Hepatocyte (in vitro differentiated cells): Measurements from ENCODE around the gene UBTD2. TPM values are rescaled to one million over a fixed set of nuclear protein-coding genes. Genes with fewer than 3 reads are reported as not detected.

Experiments used
- DNase-seq: peaks from one replicate; pipeline ENCODE4 v3.0.0-alpha.2; 2016; ENCODE audit warnings: low spot score
- H2AFZ ChIP-seq: fragments of 200-600 bp; sonication (generic); 2 replicates; pipeline ENCODE4 v1.6.0; 2016; ENCODE audit warnings: antibody characterized with exemption, mild to moderate bottlenecking
- H3K27ac ChIP-seq: fragments of 200-600 bp; sonication (generic); 2 replicates; pipeline ENCODE4 v1.5.1; 2016; ENCODE audit warnings: mild to moderate bottlenecking
- H3K27me3 ChIP-seq: fragments of 200-600 bp; sonication (generic); 2 replicates; pipeline ENCODE4 v1.6.1; 2016
- H3K36me3 ChIP-seq: fragments of 200-600 bp; sonication (generic); replicated peaks from 2 replicates; pipeline ENCODE4 v1.5.1; 2016; ENCODE audit warnings: low read depth; ENCODE audit not compliant: insufficient read depth
- H3K4me1 ChIP-seq: fragments of 200-600 bp; sonication (generic); 2 replicates; pipeline ENCODE4 v1.5.1; 2016; ENCODE audit warnings: mild to moderate bottlenecking, moderate library complexity; ENCODE audit not compliant: insufficient read depth
- H3K4me2 ChIP-seq: fragments of 200-600 bp; sonication (generic); 2 replicates; pipeline ENCODE4 v1.6.0; 2016
- H3K4me3 ChIP-seq: fragments of 200-600 bp; sonication (generic); 2 replicates; pipeline ENCODE4 v1.5.1; 2016; ENCODE audit warnings: mild to moderate bottlenecking
- H3K79me2 ChIP-seq: fragments of 200-600 bp; sonication (generic); 2 replicates; pipeline ENCODE4 v1.6.0; 2017; ENCODE audit warnings: mild to moderate bottlenecking
- H3K9me2 ChIP-seq: fragments of 200-600 bp; sonication (generic); replicated peaks from 2 replicates; pipeline ENCODE4 v1.6.0; 2017; ENCODE audit warnings: mild to moderate bottlenecking; ENCODE audit not compliant: insufficient read depth
- H3K9me3 ChIP-seq: fragments of 200-600 bp; sonication (generic); 2 replicates; pipeline ENCODE4 v1.5.1; 2016; ENCODE audit warnings: low read depth, mild to moderate bottlenecking
- H4K20me1 ChIP-seq: fragments of 200-600 bp; sonication (generic); 2 replicates; pipeline ENCODE4 v1.6.0; 2016; ENCODE audit warnings: mild to moderate bottlenecking; ENCODE audit not compliant: insufficient read depth, poor library complexity, severe bottlenecking
- EZH2 ChIP-seq: fragments of 200-600 bp; sonication (generic); IDR thresholded peaks from 2 replicates; pipeline ENCODE4 v1.6.1; 2016; ENCODE audit warnings: antibody characterized with exemption, mild to moderate bottlenecking, borderline replicate concordance
- EZH2phosphoT487 ChIP-seq: fragments of 200-600 bp; sonication (generic); IDR thresholded peaks from one replicate; pipeline ENCODE4 v1.6.1; 2018; ENCODE audit warnings: antibody characterized with exemption, mild to moderate bottlenecking, low read depth, moderate library complexity; ENCODE audit not compliant: unreplicated experiment, severe bottlenecking
- WGBS: methylation state at CpG from one replicate; pipeline ENCODE4 v1.1.6; 2016; ENCODE audit warnings: low lambda C conversion rate; ENCODE audit errors: missing lambda C conversion rate; 5-methylcytosine and 5-hydroxymethylcytosine counted together
- polyA plus RNA-seq: library from polyadenylated mRNA; unstranded; fragments of >200 nt; fragmentation: Nextera tagmentation; extraction: Ambion mirVana; gene quantifications from 2 replicates; pipeline ENCODE4 v1.2.1, GENCODE V29; 2016
- total RNA-seq: library from RNA; depleted of rRNA; stranded (reverse); fragments of >200 nt; gene quantifications from 2 replicates; pipeline ENCODE4 v1.2.3, GENCODE V29; 2014
- TF ChIP-seq, protein P1 (sequence below): fragments of 200-600 bp; sonication (generic); IDR thresholded peaks from 2 replicates; pipeline ENCODE4 v1.5.1; 2016; ENCODE audit warnings: antibody characterized with exemption, mild to moderate bottlenecking; ENCODE audit not compliant: poor library complexity

The UBTD2 gene
- total and polyA plus RNA-seq, 2 experiments from 2014 or later: 27.4 to 51.7 TPM

DNA sequence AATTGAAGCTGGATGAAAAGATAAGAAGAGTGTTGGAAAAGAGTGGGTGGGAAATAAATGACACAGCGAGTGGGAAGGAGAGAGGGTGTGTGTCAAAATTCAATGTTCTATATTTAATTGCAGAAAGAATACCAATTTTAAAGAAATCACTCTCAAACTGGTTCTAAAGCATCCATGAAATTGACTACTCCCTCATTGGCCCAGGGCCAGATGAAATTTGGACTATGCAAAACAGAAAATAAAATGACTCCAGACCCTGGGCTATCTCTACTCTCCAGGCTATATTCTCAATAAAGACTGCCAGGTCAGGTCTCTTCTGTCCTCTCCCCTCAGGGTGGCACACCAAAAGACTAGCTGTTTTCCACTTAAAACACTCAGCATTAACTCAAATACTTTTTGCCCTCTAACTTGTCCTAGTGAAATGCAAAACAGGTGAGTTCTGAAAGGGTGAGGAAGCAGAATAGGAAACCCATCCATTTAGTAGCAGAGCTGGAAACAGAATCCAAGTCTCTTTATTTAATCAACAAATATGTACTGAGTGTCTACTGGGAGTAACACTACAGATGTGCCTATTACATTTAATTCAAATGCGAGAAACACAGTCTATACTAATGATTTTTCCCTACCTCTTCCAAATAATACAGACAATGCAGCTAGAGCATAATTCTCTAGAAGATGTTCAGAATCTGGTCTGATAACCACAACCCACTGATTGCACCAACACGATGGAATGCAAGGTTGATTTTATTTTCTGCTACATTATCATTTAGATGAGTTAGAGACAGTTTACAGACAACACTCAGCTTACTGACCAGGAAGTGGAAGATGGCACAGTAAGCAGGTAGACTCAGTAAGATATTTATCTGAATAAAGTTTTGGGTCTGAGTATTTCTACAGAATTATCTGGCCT lies 47.5 kb downstream of the UBTD2 start:
- WGBS: 85% methylated on average over 3 of the region's 3 CpGs

DNA sequence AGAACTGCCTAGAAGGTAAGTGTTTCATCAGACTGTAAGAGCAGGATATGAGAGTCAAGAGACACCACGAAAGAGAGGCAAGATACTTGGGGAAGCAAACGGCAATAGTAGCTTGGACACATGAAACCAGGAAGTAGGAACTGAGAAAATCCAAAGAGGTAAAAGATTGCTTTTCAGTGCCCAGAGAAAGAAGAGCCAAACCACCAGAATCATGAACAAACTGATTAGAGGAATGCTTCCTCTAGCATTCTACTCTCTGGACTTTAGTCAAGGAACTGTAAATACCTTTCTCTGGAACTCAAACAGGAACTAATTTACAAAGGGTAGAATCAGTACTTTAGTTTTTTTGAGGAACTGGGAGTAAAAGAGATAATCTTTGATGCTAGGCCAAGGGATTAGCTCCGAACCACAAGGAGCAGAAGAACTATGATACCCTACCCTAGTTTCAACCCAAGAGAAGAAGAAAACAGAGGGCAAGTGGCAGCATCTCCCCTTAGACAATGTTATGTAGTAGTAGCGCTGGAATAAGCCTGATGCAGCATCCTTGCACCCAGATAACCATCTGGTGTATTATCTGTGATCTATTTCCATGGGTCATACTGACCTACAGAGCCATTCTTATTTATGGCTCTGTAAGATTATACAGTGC lies 48.3 kb downstream of the UBTD2 start:
- 55% methylated on average over 4 of the region's 4 CpGs for WGBS
- TF ChIP-seq EZH2phosphoT487 (no peak), EZH2 (no peak)
- TF ChIP-seq, protein P1, sequence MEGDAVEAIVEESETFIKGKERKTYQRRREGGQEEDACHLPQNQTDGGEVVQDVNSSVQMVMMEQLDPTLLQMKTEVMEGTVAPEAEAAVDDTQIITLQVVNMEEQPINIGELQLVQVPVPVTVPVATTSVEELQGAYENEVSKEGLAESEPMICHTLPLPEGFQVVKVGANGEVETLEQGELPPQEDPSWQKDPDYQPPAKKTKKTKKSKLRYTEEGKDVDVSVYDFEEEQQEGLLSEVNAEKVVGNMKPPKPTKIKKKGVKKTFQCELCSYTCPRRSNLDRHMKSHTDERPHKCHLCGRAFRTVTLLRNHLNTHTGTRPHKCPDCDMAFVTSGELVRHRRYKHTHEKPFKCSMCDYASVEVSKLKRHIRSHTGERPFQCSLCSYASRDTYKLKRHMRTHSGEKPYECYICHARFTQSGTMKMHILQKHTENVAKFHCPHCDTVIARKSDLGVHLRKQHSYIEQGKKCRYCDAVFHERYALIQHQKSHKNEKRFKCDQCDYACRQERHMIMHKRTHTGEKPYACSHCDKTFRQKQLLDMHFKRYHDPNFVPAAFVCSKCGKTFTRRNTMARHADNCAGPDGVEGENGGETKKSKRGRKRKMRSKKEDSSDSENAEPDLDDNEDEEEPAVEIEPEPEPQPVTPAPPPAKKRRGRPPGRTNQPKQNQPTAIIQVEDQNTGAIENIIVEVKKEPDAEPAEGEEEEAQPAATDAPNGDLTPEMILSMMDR: no peak

More for the DNA sequence above, 47.5 kb downstream of the UBTD2 start:
- Histone ChIP-seq H3K27me3 (no peaks in the 10 kb centered on the region), H3K79me2 (peaks cover 89% of the 10 kb centered on the region), H3K4me1 (peaks cover 12% of the 10 kb centered on the region), H3K36me3 (no peaks in the 10 kb centered on the region), H3K9me2 (no peaks in the 10 kb centered on the region), H3K4me3 (no peak overlapping the region), H3K27ac (peak overlapping the region; percentile 83), H4K20me1 (peaks cover 27% of the 10 kb centered on the region), H3K9me3 (no peaks in the 10 kb centered on the region), H3K4me2 (peak overlapping the region; percentile 66), H2AFZ (no peak overlapping the region)
- no peak for TF ChIP-seq EZH2
- TF ChIP-seq EZH2phosphoT487: no peak
- TF ChIP-seq, protein P1: no peak
- peak; percentile 16 for DNase-seq

DNA sequence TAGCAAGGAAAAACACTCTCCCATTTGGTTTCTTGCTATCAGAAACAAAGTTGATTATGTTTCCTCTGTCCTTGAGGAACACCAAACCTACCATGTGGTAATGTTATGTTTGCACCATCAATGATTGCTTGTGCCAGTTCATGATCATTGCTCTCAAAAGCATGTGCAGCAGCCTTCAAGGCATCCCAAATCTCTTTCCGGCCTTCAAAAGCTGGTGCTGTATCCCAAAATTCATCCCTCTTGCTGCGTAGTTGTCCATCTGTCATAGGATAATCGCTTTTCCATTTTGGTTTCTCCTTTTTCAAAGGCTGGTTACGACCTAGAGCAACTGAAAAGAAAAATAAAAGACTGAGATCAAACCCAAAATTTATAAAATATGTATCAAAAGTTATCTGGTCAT lies 49.5 kb downstream of the UBTD2 start:
- Histone ChIP-seq H3K27ac (peak overlapping the region; percentile 83), H3K9me2 (no peaks in the 10 kb centered on the region), H3K9me3 (no peaks in the 10 kb centered on the region), H3K36me3 (no peaks in the 10 kb centered on the region), H3K4me3 (no peak overlapping the region), H3K79me2 (peaks cover 84% of the 10 kb centered on the region), H3K27me3 (no peaks in the 10 kb centered on the region), H2AFZ (no peak overlapping the region), H4K20me1 (peaks cover 27% of the 10 kb centered on the region), H3K4me1 (peaks cover 12% of the 10 kb centered on the region), H3K4me2 (no peak overlapping the region)
- DNase-seq: no peak
- WGBS: 95% methylated on average over 4 of the region's 4 CpGs
- TF ChIP-seq EZH2phosphoT487 (no peak), EZH2 (no peak)
- TF ChIP-seq, protein P1: no peak

More for the DNA sequence above, 48.3 kb downstream of the UBTD2 start:
- Histone ChIP-seq H3K4me3 (no peak overlapping the region), H3K27me3 (no peaks in the 10 kb centered on the region), H3K9me2 (no peaks in the 10 kb centered on the region), H3K27ac (peak overlapping the region; percentile 83), H3K4me2 (peak overlapping the region; percentile 66), H4K20me1 (peaks cover 27% of the 10 kb centered on the region), H3K4me1 (peaks cover 12% of the 10 kb centered on the region), H3K36me3 (no peaks in the 10 kb centered on the region), H3K79me2 (peaks cover 88% of the 10 kb centered on the region), H3K9me3 (no peaks in the 10 kb centered on the region), H2AFZ (no peak overlapping the region)
- DNase-seq: peak; percentile 21
